ENCODE data around the gene PWP2.

- TF ChIP-seq CTCF (conservative IDR thresholded peaks at IDR 0.05; ENCODE audit: low read depth, low read length) = no peak
- TF ChIP-seq EZH2 (IDR thresholded peaks at IDR 0.05; ENCODE audit: borderline replicate concordance, low read depth, low read length, poor library complexity, severe bottlenecking) = no peak
These were observed 28.7 kb upstream of the PWP2 start for GRCh38 chr21:44078411-44078981.
